Measurements from ENCODE around the gene RB1. TPM values are rescaled to one million over a fixed set of nuclear protein-coding genes. Genes with fewer than 3 reads are reported as not detected.

Gene RB1
- total RNA-seq, 1 donor from 2014 or later: 34.0 TPM

DNA sequence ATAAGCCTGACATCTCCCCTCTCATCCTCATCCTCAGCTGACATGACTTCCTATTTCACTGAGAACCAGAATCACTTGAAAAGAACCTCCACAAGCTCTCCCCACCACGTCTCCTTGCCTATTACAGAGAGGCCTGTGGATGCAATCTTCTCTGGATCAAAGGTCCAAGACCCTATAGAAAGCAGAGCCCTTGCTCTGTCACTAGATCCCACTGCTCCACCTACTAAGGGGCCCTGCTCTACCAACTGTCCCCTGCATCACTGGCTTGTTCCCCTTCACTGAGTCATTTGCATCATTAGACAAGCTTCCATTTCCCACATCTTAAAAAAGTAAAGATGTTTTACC, 188.5 kb downstream of the RB1 start:
- no peak for DNase-seq (ENCODE audit: low spot score, unreplicated experiment)
- Mint-ChIP-seq H3K27me3 (no peaks in the 10 kb centered on the region), H3K27ac (no peak overlapping the region), H3K4me1 (ENCODE audit: low read depth) (peaks cover 1% of the 10 kb centered on the region), H3K4me3 (ENCODE audit: low read depth) (no peak overlapping the region), H3K36me3 (ENCODE audit: insufficient read depth) (peaks cover 15% of the 10 kb centered on the region), H3K9me3 (ENCODE audit: low read depth) (peaks cover 7% of the 10 kb centered on the region)
- no peak for TF ChIP-seq CTCF (IDR thresholded peaks at IDR 0.05; ENCODE audit: unreplicated experiment)

- H3K4me1 Mint-ChIP-seq (ENCODE audit: low read depth): peaks cover 2% of the 10 kb centered on the region
Observed at GRCh38 chr13:48492470-48493065, 189.0 kb downstream of the RB1 start.

GRCh38 chr13:48493066-48493765, 189.7 kb downstream of the RB1 start:
- DNase-seq (ENCODE audit: low spot score, unreplicated experiment): no peak
- no peak overlapping the region for H3K27ac Mint-ChIP-seq
- H3K27me3 Mint-ChIP-seq: no peaks in the 10 kb centered on the region
- no peak overlapping the region for H3K4me3 Mint-ChIP-seq (ENCODE audit: low read depth)
- no peak for TF ChIP-seq CTCF (IDR thresholded peaks at IDR 0.05; ENCODE audit: unreplicated experiment)
- peaks cover 2% of the 10 kb centered on the region for H3K4me1 Mint-ChIP-seq (ENCODE audit: low read depth)
- peaks cover 2% of the 10 kb centered on the region for H3K9me3 Mint-ChIP-seq (ENCODE audit: low read depth)
- peaks cover 7% of the 10 kb centered on the region for H3K36me3 Mint-ChIP-seq (ENCODE audit: insufficient read depth)

More at GRCh38 chr13:48492470-48493065, 189.0 kb downstream of the RB1 start:
- no peak for DNase-seq (ENCODE audit: low spot score, unreplicated experiment)
- no peaks in the 10 kb centered on the region for H3K27me3 Mint-ChIP-seq
- no peak for TF ChIP-seq CTCF (IDR thresholded peaks at IDR 0.05; ENCODE audit: unreplicated experiment)
- peaks cover 11% of the 10 kb centered on the region for H3K36me3 Mint-ChIP-seq (ENCODE audit: insufficient read depth)
- peaks cover 3% of the 10 kb centered on the region for H3K9me3 Mint-ChIP-seq (ENCODE audit: low read depth)
- H3K4me3 Mint-ChIP-seq (ENCODE audit: low read depth): no peak overlapping the region
- no peak overlapping the region for H3K27ac Mint-ChIP-seq

DNA sequence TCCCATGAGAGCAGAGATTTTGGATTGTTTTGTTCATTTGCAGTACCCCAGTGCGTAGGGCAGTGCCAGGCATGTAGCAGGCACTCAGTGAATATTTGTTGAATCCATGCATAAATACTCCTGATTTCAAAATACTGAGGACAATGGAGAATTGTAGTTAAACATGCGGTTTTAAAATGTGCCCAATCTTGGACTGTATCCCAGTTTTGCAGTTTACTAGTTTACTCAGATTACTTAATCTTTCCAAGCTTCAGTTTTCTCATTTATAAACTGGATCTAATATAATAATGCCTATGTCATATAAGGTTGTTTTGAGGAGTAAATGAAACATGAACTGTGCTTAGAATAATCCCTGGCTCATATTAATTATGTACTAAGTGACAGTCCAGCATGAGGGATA, 190.3 kb downstream of the RB1 start:
- Mint-ChIP-seq H3K9me3 (ENCODE audit: low read depth) (no peaks in the 10 kb centered on the region), H3K27me3 (no peaks in the 10 kb centered on the region), H3K36me3 (ENCODE audit: insufficient read depth) (peaks cover 7% of the 10 kb centered on the region), H3K27ac (no peak overlapping the region), H3K4me3 (ENCODE audit: low read depth) (no peak overlapping the region), H3K4me1 (ENCODE audit: low read depth) (peaks cover 2% of the 10 kb centered on the region)
- TF ChIP-seq CTCF (IDR thresholded peaks at IDR 0.05; ENCODE audit: unreplicated experiment): no peak
- no peak for DNase-seq (ENCODE audit: low spot score, unreplicated experiment)

DNA sequence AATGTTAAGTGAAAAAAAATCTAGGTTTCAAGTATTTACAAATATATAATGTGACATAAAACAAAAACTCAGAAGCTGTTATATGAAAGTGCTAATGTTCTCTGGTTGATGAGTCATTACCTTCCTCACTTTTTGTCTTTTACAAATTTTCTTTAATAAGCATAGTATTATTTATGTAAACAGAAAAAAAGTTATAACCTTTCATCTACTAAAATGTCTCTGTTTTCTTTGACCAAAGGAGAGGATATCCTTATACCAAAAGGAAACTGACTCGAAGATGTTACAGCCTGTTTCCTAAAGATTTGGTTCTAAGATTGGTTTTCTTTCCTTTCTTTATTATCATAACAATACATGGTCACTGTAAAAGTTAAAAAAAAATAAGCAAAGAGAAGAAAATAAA, 191.3 kb downstream of the RB1 start:
- H3K4me3 Mint-ChIP-seq (ENCODE audit: low read depth): no peak overlapping the region
- no peak for TF ChIP-seq CTCF (IDR thresholded peaks at IDR 0.05; ENCODE audit: unreplicated experiment)
- H3K27me3 Mint-ChIP-seq: no peaks in the 10 kb centered on the region
- H3K4me1 Mint-ChIP-seq (ENCODE audit: low read depth): peaks cover 2% of the 10 kb centered on the region
- no peak overlapping the region for H3K27ac Mint-ChIP-seq
- no peak for DNase-seq (ENCODE audit: low spot score, unreplicated experiment)
- H3K9me3 Mint-ChIP-seq (ENCODE audit: low read depth): no peaks in the 10 kb centered on the region
- H3K36me3 Mint-ChIP-seq (ENCODE audit: insufficient read depth): peaks cover 4% of the 10 kb centered on the region
